Mesenteric fat pad (tissue), 1 donor: Measurements from ENCODE around the gene FRMD3. TPM values are rescaled to one million over a fixed set of nuclear protein-coding genes. Genes with fewer than 3 reads are reported as not detected.

Source experiments
- DNase-seq: peaks from one replicate; pipeline ENCODE4 v3.0.0-alpha.2; 2020; ENCODE audit warnings: low spot score
- total RNA-seq: library from RNA; stranded (reverse); fragmentation: NEBNext Ultra II Directional; extraction: Animal tissue kit (Norgen Biotek cat#: 25700); gene quantifications from one replicate; pipeline ENCODE4 v1.2.1, GENCODE V29; 2021
- donor health status: DM: yes; HTN: yes; CAD: no.

The FRMD3 gene
- total RNA-seq, 1 donor from 2014 or later = 11.7 TPM

GRCh38 chr9:83285445-83286225 lies 252.6 kb downstream of the FRMD3 start:
- no peak for DNase-seq

DNA sequence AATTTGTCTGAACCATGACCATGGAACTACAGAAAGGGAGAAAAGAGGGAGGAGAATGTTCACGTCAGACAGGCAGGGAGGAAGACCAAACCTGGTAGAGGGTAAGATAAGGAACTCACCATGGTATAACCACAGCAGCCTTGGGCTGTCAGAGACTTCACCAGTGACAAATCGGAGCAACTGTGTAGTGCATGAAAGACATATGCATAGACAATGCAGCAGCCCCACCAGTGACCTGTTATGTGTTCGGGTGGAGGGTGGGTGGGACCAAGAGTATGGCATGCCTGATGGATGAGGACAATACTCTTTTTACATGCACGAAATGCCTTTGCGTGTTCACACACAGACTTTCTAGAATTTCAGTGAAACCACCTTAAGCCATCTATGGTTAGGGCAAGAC lies 253.5 kb downstream of the FRMD3 start:
- DNase-seq = no peak

- DNase-seq = no peak
These were observed 254.7 kb downstream of the FRMD3 start for GRCh38 chr9:83283528-83283927.

DNA sequence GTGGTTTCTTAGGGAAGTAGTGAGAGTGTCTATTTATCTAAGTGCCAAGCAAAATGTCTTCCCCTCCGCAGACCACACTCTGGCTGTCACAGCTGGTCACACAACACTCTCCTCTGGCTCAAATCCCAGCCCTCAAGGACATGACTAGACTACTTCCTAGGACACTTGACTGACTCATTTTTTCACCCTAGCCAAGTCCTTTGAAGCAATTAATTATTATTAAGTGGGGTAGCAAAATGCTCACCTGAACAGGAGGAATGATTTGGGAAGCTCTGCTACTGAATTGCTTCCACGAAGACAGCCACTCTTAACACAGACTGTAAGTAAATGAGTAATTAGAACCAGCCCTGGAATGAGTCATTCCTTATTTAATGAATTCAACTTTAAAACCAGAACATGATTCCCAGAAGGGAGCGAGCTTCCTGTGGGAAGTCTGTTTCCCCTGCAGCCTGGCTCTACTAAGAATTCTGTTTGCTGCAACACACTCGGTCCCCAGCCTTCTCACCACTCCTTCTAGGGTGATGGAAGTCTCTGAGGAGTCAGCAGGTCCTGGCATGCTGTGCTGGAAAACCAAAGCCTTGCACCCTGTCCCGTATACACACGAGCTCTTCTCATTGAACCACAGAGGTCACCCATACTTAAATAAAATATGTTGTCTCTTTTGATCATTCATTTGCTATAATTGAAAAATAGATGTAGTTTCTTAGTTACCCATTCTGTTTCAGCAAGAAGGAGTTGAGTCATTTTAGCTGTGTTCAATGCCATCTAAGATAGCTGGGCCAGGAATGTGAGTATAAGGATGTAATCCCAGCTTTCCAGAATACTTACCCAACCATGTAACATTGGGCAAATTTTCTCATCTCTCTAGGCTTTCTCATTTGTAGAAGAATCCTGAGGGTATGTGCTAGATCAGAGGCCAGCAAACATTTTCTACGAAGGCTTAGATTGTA lies 256.6 kb downstream of the FRMD3 start:
- DNase-seq = no peak

GRCh38 chr9:83280790-83281189 lies 257.4 kb downstream of the FRMD3 start:
- no peak for DNase-seq

DNA sequence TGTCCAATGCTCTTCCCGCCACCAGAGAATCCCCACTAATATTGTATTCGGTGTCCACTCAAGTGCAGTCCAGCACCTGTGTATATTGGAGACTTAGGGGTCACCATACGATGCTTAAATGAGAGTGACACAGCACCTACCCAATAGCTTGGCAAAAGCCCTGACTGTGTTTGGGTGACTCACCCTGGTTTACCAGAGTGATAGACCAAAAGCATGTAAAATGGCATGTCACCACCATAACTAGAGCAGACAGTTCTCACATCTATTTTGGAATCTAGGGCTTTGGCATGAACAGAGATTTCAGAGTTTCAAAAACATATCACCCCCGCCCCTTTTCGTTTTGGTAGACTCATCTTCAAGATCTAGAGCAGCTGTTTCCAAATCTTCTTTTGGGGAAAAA lies 257.9 kb downstream of the FRMD3 start:
- no peak for DNase-seq

DNA sequence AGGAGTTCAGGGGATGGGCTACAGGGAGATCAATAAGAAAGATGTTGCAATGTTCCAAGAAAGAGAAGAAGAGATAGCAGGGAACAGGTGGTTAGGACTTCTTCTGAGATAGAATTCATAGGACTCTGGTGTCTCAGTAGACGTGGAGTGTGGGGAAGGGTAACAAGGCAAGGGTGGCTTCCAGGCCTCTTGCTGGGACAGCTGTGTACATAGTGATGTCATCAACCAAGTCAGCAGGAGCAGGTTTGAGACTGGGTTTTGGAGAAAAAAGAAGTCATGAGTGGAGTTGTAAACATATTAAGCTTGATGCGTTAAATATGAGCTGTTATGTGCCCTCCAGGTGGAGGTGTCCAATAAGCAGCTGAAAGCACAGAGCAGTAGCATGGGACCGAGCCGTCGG lies 263.4 kb downstream of the FRMD3 start:
- DNase-seq = no peak

GRCh38 chr9:83271665-83272071 lies 266.5 kb downstream of the FRMD3 start:
- no peak for DNase-seq

GRCh38 chr9:83270116-83270515 lies 268.1 kb downstream of the FRMD3 start:
- no peak for DNase-seq

GRCh38 chr9:83267741-83268140 lies 270.5 kb downstream of the FRMD3 start:
- no peak for DNase-seq

DNA sequence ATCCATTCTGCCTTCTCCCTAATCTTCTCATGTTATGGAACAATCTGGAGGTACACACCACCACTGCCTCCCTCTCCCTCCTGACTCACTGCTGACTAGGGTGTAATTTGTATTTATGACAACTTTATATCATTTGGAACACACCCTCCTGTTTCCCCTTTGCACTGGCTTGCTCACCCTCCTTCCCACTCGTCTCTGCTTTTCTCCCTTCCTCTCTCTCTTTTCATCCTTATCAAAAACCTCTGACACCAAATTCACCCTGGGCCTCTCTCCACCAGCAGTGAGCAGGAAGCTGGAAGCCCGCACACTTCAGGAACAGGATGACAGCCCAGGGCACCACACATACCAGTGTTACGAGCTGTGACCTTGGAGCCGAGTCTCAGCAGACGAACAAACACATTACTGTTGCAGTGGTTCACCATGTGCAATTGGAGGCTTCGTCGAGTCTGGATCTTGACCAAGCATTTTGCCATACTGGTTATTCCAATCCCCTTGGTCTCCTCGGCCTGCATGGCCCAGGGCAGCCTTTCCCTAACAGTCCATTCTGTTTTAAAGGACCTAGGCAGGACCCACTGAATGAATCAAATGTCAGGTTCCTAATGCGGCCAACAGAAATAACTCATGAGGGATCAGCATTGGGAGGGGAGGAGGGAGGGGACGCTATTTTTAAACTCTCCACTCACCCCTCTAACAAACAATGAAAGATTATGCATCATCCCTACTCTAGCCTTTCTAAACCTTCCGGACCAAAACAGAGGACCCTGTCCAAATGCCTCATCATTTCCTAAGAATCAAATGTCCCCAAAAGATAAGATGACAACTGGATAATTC lies 271.3 kb downstream of the FRMD3 start:
- no peak for DNase-seq

DNA sequence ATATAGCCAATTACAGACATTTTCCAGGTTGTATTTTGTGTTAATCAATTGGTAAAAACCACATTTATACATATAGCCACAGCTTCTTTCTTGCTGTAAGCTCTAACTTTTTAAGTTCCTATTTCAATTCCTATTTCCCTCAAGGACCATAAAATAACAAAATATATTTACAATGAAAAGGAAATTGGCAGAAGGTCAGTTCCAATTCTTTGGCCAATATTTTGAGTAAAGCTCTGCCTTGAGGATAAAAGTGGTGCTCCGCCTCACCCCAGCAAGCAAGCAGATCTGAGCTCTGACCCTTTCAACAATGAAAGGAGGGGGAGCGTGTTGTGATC lies 271.9 kb downstream of the FRMD3 start:
- DNase-seq = no peak

DNA sequence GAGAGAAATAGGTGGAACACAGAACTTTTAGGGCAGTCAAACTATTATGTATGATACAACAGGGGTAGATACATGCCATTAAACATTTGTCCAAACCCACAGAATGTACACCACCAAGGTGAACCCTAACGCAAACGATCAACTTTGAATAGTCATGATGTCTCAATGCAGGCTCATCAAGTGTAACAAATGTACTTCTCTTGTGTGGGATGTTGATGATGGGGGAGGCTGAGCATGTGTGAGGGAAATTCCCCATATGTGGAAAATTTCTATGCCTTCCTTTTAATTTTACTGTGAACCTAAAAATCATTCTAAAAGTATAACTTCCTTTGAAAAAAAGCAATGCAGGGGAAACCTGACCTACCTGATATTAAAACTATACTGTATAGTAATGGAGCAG lies 273.9 kb downstream of the FRMD3 start:
- DNase-seq = no peak

DNA sequence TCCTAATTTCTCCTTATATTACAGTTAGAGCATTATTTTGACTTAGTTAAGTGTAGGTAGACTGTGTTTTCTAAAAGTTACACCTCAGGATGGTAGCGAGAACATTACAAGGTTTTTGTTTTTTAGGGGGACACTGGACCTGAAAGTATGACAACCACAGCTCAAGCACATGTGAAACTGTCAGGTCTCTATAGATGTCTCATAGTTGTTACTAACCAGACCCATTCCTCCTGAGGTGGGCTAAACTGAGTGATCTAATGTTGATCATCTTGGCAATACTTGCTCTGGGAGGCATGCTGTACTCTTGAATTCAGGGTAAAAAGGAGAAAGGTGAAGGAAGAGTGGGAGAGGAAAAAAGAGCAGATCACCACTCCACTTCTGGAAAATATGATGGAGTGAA lies 278.6 kb downstream of the FRMD3 start:
- DNase-seq = no peak

- no peak for DNase-seq
These were observed 280.0 kb downstream of the FRMD3 start for GRCh38 chr9:83257937-83258891.

DNA sequence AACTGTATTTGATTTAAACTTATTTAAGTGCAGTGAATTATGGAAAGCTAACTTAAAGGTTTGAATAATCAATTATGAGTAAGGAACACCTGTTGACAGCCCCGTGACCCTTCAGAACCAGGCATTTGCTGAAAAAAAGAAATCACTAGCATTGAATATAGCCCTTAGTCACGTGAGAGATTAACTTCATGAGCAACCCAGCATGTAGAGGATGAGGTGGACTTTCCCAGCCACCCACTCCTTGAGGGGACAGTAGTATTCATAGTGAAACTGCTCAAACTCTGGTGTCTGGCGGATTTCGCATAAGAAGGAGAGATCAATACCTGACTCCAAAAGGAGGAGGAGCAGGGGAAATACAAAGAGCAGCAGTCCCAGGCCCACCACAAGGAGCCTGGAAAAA lies 290.5 kb downstream of the FRMD3 start:
- no peak for DNase-seq

GRCh38 chr9:83245979-83246659 lies 292.1 kb downstream of the FRMD3 start:
- no peak for DNase-seq

DNA sequence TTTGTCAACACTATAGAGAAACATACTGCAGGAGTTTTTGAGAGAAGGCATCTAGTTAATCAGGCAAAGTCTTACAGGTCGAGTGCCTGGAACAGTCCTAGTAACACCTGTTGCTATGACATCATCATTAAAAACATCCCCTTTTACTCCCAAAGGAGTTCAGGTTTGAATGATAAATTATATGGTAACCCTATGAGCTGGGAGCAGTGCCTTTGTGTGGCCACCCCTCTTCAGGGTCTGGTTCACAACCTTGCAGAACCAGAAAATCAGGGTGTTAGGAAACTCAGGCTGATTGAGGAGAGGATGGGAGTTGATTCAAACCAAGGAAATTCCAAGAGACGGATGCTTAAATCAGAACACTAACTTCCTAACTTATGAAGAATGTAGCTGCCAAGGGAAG lies 296.1 kb downstream of the FRMD3 start:
- no peak for DNase-seq

- DNase-seq = no peak
These were observed 297.5 kb downstream of the FRMD3 start for GRCh38 chr9:83240671-83241070.

GRCh38 chr9:83239747-83240146 lies 298.5 kb downstream of the FRMD3 start:
- DNase-seq = no peak
